ENCODE results near the gene SDHC.

Gene SDHC

DNA sequence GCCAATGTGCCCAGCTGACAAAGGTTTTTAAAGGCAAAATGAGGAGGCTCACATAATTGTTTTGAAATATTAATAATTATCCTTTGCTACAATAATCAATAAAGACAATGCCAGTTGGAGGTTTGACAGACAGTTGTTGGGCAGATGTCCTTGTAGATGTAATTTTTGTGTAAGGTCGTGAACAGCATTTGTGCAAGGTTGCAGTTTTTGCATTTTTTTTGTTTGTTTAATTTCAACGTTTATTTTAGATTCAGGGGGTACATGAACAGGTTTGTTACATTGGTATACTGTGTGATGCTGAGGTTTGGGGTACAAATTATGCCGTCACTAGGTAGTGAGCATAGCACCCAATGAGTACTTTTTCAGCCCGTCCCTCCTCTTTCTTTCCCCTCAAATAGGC lies 13.7 kb upstream of the SDHC start:
- ATAC-seq, result no peak
- TF ChIP-seq CSRNP3 (CRISPR knock-in tag; IDR thresholded peaks at IDR 0.05) (no peak), ARNTL (CRISPR knock-in tag; IDR thresholded peaks at IDR 0.05; ENCODE audit: borderline replicate concordance, low read depth) (no peak), ZNF8 (CRISPR knock-in tag; IDR thresholded peaks at IDR 0.05) (no peak), TCF4 (CRISPR knock-in tag; IDR thresholded peaks at IDR 0.05; ENCODE audit: borderline replicate concordance) (no peak), PATZ1 (CRISPR knock-in tag; IDR thresholded peaks at IDR 0.05; ENCODE audit: borderline replicate concordance) (no peak), CSDC2 (CRISPR knock-in tag; IDR thresholded peaks at IDR 0.05) (no peak), ZNF70 (CRISPR knock-in tag; IDR thresholded peaks at IDR 0.05) (no peak), CREB5 (CRISPR knock-in tag; IDR thresholded peaks at IDR 0.05; ENCODE audit: low read depth) (no peak)

- ATAC-seq, result peak; percentile 47
- TF ChIP-seq ZNF8 (CRISPR knock-in tag; IDR thresholded peaks at IDR 0.05) (no peak), CSRNP3 (CRISPR knock-in tag; IDR thresholded peaks at IDR 0.05) (no peak), ZC3H10 (CRISPR knock-in tag; IDR thresholded peaks at IDR 0.05) (no peak), RARB (CRISPR knock-in tag; IDR thresholded peaks at IDR 0.05) (no peak), ZNF70 (CRISPR knock-in tag; IDR thresholded peaks at IDR 0.05) (no peak), GLIS3 (CRISPR knock-in tag; IDR thresholded peaks at IDR 0.05) (no peak), CSDC2 (CRISPR knock-in tag; IDR thresholded peaks at IDR 0.05) (no peak), TOX (CRISPR knock-in tag; IDR thresholded peaks at IDR 0.05; ENCODE audit: borderline replicate concordance) (no peak), ARNTL (CRISPR knock-in tag; IDR thresholded peaks at IDR 0.05; ENCODE audit: borderline replicate concordance, low read depth) (no peak), PATZ1 (CRISPR knock-in tag; IDR thresholded peaks at IDR 0.05; ENCODE audit: borderline replicate concordance) (no peak), SNAI2 (CRISPR knock-in tag; IDR thresholded peaks at IDR 0.05) (no peak), OSR1 (CRISPR knock-in tag; IDR thresholded peaks at IDR 0.05) (no peak), ZFP30 (CRISPR knock-in tag; IDR thresholded peaks at IDR 0.05) (no peak), PPARA (CRISPR knock-in tag; IDR thresholded peaks at IDR 0.05; ENCODE audit: borderline replicate concordance) (no peak), ESRRG (CRISPR knock-in tag; IDR thresholded peaks at IDR 0.05) (no peak), ZFP3 (CRISPR knock-in tag; IDR thresholded peaks at IDR 0.05) (no peak)
- TF ChIP-seq, protein P1, sequence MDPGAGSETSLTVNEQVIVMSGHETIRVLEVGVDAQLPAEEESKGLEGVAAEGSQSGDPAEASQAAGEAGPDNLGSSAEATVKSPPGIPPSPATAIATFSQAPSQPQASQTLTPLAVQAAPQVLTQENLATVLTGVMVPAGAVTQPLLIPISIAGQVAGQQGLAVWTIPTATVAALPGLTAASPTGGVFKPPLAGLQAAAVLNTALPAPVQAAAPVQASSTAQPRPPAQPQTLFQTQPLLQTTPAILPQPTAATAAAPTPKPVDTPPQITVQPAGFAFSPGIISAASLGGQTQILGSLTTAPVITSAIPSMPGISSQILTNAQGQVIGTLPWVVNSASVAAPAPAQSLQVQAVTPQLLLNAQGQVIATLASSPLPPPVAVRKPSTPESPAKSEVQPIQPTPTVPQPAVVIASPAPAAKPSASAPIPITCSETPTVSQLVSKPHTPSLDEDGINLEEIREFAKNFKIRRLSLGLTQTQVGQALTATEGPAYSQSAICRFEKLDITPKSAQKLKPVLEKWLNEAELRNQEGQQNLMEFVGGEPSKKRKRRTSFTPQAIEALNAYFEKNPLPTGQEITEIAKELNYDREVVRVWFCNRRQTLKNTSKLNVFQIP (CRISPR knock-in tag; IDR thresholded peaks at IDR 0.05; ENCODE audit: borderline replicate concordance, low read depth), result no peak
These were observed 9.0 kb upstream of the SDHC start for GRCh38 chr1:161304927-161305866.

Measured in SK-N-SH treated with all-trans-retinoic acid at 6 μM for 48 hours (cell line).